Erythroblast (primary cell): ENCODE data around the gene PRPH.
A peak's percentile ranks its signal among the peaks of the same experiment; 100 is the strongest.

Experiments
- DNase-seq, 2 experiments: peaks; one replicate each; lab custom pipeline; 2025; lab: John Stamatoyannopoulos, UW
- GATA1 ChIP-seq: IDR thresholded peaks from 2 replicates; pipeline ENCODE4 v1.6.1; 2011; ENCODE audit warnings: low read depth, mild to moderate bottlenecking, control low read depth, low read length, moderate library complexity
- POLR2A ChIP-seq: IDR thresholded peaks from 2 replicates; pipeline ENCODE4 v1.6.1; 2011; ENCODE audit warnings: mild to moderate bottlenecking, low read length

The PRPH gene

DNA sequence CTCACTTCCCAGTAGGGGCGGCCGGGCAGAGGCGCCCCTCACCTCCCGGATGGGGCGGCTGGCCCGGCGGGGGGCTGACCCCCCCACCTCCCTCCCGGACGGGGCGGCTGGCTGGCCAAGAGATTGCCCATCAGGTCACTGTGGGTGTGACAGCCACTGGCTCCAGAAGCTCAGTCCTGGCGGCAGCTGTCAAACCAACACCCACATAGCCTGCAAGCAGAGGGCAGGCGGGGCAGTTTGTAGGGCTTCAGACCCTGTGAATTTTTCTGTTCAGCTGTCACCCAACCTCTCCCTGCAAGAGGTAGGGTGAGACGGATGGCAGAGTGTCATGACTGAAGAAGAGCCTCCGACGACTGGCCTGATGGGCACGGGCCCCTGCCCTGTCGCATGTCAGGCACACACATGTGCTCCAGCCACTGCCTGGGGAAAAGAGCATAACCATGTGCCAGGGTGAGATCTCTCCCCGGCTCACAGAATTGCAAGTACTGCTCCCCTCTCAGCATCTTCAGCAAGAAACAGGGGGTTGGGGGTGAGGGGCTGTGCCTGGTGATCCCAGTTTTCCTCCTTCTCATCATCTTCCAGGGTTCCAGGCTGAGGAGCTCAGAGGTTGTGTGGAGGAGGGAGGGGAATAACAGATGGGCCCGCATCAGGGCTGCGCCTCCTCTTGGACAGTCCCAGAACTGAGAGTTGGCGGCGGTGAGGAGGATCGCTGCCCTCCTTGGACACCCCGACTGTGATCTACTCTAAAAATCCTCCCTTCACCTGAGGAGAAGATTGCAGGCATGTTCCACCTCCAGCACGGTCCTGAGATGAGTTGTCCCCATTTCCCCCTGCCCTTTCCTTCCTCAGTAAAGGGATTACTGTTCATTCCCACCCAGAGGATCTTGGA lies 11.2 kb upstream of the PRPH start:
- TF ChIP-seq POLR2A (no peak), GATA1 (no peak)
- no peak for DNase-seq

DNA sequence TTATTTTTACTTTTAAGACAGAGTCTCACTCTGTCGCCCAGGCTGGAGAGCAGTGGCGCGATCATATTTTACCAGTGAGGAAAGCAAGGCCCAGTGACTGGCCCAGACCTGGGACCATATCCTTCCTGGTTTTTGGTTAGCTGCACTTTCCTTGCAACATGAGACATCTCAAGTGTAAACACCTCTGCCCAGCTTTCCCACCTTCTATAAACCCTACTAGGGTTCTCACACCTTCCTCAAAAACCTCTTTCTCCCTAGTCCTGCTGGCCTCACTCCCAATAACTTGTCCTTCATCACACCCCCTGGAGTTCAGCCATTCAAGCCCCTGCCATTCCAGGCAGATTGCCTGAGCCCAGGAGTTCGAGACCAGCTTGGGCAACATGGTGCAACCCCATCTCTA lies 10.3 kb upstream of the PRPH start:
- DNase-seq = no peak
- TF ChIP-seq POLR2A = no peak
- TF ChIP-seq GATA1 = no peak

DNA sequence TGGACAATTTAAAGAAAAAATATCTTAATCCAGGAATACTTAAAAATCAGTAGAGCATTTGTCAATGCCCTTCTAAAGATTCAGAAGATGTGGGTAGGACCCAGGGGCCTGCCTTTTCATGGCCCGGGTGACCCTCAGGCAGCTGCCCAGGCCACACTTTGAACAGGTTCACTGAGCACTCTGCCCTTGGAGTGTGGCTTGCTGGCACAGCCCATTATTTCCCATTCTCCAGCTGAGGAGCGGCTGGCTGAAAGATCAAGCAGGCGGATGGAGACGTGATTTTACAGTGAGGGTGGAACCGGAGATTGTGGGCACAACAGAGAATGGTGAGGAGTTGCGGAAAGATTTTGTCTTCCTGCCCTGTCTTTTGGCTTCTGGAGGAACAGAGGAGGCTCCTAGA lies 7.1 kb upstream of the PRPH start:
- DNase-seq = no peak

DNA sequence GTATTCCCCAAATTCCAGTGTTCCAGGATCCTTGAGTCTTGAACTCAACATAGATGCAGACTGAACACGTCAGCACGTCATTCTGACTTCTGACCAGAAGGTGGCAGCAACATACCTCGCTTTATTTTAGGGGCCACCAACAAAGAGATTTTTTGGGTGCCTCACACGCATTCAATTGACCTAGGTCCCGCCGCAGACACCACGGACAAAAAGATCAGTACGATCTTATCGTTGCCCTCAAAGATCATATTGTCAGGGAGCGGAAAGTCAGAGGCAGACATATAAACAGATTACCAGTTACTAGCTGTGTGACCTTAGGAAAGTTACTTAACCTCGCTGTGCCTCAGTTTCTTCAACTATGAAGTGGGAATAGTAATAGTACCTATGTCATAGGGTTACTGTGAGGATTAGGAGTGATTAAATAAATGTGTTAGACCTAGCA lies 6.5 kb upstream of the PRPH start:
- TF ChIP-seq POLR2A = no peak
- TF ChIP-seq GATA1 = no peak
- peak; percentile 68 to 84 for DNase-seq

More for the DNA sequence above, 7.1 kb upstream of the PRPH start:
- TF ChIP-seq POLR2A = no peak
- TF ChIP-seq GATA1 = no peak

DNA sequence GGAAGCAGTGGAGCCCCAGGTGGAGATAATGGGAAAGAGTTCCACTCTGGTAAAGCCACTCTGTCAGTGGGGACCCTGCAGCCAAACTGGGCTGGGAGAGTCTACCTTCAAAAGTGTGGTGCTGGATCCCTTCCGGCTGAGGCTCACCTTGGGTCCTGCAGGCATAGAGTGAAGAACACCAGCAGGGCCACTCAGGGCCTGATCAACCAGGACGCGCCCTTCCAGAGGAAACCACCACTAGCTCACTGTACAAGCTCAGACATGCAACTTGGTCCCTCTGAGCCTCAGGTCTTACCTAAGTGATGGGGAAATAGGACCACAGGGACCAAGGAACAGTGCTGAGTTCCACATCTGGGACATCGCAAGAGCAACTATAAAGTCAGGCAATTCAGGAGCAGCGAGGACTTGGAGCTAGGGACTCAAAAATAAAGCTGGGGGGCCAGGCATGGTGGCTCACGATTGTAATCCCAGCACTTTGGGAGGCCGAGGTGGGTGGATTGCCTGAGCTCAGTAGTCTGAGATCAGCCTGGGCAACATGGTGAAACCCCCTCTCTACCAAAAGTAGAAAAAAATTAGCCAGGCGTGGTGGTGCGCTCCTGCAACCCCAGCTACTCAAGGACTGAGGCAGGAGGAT lies 5.9 kb upstream of the PRPH start:
- TF ChIP-seq POLR2A (no peak), GATA1 (no peak)
- DNase-seq = no peak

DNA sequence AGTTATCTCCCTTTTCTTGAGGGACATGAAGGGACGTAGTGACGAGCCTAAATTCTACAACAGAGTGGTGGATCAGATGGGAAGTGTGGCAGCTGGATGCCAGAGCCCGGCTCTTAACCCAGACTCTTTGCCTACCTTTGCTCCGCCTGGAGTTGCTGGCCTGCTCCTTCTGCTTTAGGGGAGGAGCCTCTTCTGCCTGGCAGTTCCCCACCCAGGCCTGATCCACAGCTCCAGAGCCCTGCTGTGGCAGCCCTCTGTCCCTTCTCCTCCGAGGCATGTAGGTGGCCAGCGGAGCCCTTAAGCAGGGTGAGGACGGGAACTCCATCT lies 2.3 kb upstream of the PRPH start:
- DNase-seq = no peak
- TF ChIP-seq POLR2A (no peak), GATA1 (no peak)

DNA sequence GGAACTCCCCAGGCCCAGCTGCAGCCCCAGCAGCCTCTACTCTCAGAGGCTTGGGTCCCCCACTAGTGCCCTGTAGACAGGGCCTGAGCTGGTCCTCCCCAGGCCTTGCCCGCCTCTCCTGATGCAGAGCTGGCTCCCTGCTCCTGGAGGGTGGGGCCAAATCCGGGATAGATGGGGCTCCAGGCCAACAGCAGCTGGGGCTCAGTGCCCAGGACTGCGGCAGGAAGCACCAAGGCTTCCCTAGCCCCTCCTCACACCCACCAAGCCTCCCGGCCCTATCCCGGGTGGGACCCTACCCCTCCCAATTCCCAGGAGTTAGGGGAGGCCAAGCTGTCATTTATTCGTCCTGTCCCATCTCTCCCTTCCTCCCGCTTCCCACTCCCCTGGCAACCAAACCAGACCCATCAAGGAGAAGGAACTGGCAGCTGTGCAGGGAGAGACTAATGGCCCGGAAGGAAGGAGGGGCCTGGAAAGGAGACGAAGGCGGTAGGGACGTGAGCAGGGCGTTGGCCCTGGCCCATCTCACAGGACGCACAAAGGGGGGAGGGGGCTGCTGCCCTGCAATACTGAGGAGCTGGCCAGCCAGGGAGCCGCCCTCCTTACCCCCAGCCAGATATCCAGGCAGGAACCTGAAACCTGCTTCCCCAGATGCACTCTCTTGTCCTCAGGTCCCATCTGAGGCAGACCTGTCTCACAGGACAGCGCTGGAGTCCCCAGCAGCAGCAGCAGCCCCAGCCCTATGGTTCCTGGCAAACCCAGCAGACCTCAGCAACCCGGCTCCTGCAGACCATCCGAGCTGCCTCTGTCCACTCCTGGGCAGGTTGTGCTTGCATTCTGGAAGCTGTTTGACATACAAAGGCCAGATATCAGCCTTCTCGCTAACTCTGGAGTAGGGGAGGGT lies 1.6 kb upstream of the PRPH start:
- TF ChIP-seq POLR2A = no peak
- no peak for TF ChIP-seq GATA1
- DNase-seq = no peak

DNA sequence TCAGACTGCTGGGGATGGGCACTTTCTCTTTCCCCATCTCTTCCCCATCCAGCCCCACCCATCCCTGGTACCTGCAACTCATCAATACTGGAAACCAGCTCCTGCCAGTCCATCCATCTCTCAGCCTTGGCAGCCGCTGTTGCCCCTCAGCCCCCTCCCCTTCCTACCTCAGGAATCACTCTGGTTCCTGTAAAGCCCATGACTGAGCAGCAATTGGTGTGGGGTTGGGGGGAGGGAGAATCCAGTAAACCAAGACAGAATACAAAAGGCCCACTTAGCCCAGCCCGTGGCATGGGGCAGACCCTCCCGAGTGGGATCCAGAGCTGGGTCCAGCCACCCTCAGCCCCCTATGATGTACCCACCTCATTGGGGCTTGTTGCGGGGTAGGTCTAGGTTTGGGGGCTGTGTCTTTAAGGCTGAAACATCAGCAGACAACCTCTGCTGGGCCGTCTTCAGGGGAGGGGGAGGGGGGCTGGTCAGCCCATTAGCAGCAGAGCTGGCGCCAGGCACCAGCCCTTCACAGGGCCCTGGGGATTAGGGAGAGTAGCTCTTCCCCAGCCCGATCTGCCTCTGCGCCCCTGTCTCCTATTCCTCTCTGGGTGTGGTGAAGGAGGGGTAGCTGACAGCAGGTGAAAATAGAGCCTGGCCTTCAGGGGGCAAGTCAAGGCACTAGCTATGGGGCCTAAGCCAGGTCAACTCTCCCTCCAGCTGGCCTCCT lies 702 bp upstream of the PRPH start:
- TF ChIP-seq GATA1 (no peak), POLR2A (no peak)
- DNase-seq = no peak

DNA sequence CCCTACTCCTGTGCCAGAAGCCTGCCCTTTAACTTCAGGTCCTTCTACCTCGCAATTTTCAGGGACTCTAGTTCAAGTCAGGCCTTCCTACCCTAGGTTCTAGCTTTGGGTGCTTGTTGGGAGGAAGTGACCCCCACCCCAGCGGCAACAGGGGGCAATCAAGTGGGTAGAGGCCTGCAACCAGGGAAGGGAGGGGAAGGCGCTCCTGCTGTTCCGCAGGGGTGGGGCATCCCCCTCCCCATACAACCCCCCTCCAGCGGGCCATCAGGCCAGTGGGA lies 204 bp upstream of the PRPH start:
- TF ChIP-seq POLR2A (no peak), GATA1 (no peak)
- DNase-seq = no peak

DNA sequence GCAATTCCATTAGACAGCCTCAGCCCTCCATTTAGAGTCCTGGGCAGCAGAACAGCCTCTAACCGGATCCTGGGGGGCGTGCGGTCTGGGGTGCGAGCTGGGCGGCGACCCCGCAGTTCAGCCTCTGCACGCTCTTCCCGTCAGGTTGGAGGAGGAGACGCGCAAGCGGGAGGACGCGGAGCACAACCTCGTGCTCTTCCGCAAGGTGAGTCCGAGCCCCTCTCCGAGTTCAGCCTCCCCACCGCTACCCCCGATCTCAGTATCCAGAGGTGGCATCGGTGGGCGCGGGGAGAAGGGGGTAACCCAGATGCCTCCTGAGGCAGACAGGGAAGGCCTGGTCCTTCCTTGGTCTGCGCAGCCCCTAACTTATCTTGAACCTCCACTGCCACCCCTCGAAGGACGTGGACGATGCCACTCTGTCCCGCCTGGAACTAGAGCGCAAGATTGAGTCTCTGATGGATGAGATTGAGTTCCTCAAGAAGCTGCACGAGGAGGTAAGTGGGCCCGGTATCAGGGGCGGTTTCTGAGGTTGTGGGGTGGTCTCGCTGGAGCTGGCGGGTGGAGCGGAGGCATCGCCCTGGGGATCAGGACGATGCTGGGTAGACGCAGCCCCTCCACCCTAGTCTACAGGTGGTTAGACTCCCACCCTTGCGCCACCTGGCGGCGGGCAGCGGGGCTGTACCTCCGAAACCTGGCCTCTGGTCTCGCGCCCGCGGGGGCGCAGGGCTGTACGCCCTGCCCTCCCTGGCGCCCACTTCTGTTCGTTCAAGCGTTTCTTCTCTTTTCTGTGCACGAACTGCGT lies 1.3 kb downstream of the PRPH start:
- TF ChIP-seq GATA1 (no peak), POLR2A (no peak)

DNA sequence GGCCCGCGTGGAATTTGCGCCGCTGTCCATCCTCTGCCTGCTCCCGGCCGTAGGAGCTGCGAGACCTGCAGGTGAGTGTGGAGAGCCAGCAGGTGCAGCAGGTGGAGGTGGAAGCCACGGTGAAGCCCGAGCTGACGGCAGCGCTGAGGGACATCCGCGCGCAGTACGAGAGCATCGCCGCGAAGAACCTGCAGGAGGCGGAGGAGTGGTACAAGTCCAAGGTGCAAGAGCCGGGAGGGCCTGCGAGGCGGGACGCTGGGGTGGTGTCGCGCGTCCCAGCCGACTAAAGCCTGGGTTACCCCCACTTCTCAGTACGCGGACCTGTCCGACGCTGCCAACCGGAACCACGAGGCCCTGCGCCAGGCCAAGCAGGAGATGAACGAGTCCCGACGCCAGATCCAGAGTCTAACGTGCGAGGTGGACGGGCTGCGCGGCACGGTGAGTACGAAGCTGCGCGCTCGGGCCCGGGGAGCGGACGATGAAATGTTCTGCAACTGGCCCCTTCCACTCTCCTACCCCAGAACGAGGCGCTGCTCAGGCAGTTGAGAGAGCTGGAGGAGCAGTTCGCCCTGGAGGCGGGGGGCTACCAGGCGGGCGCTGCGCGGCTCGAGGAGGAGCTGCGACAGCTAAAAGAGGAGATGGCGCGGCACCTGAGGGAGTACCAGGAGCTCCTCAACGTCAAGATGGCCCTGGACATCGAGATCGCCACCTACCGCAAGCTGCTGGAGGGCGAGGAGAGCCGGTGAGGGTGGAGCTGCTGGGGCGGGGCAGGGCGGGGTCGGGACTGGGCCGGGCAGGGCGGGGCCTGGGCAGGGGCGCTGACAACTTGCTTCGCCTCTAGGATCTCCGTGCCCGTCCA lies 2.1 kb downstream of the PRPH start:
- TF ChIP-seq GATA1 (no peak), POLR2A (no peak)
- DNase-seq = peak in 1 of 2 experiments; percentile 38

More for the DNA sequence above, 1.3 kb downstream of the PRPH start:
- DNase-seq = peak; percentile 68 to 80

DNA sequence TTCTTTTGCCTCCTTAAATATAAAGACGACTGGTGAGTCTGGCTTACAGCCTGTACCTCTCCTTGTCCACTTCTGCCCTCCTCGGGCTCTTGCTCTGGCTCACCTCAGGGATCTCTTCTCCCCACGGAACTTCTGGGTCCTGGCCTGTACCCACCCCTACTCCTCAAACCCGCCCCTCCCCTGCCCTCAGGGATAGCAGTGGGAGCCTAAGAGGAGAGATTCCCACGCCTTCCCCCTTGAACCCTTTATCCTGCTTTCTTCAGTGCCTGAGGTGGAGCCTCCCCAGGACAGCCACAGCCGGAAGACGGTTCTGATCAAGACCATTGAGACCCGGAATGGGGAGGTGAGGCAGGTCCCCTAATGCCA lies 2.7 kb downstream of the PRPH start:
- TF ChIP-seq POLR2A = no peak

DNA sequence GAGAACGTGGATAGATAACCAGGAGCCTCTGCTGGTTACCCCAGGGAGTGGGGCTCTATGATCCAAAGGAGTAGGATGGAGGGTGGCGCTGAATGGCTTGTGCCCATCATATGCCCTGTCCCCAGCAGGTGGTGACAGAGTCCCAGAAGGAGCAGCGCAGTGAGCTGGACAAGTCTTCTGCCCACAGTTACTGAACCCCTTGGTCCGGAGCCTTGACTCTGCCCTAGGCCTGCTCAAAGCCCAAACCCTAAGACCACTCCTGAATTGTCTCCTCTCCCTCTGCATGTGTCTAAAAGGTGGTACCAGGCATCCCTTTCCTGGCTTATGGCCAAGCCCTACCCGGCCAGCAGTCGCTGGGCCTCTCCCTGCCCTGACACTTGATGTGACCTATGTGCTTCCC lies 3.2 kb downstream of the PRPH start:
- peak in 1 of 2 experiments; percentile 27 for DNase-seq

More for the DNA sequence above, 2.7 kb downstream of the PRPH start:
- DNase-seq = no peak

More for the DNA sequence above, 3.2 kb downstream of the PRPH start:
- TF ChIP-seq POLR2A (no peak), GATA1 (no peak)
